ENCODE measurements around the gene GSX1.
"Not testable (repeated sequence)": the region's sequence is repeated elsewhere in the genome, so short reads cannot be mapped to it uniquely, and the experiment has no call there.

GSX1 gene

DNA sequence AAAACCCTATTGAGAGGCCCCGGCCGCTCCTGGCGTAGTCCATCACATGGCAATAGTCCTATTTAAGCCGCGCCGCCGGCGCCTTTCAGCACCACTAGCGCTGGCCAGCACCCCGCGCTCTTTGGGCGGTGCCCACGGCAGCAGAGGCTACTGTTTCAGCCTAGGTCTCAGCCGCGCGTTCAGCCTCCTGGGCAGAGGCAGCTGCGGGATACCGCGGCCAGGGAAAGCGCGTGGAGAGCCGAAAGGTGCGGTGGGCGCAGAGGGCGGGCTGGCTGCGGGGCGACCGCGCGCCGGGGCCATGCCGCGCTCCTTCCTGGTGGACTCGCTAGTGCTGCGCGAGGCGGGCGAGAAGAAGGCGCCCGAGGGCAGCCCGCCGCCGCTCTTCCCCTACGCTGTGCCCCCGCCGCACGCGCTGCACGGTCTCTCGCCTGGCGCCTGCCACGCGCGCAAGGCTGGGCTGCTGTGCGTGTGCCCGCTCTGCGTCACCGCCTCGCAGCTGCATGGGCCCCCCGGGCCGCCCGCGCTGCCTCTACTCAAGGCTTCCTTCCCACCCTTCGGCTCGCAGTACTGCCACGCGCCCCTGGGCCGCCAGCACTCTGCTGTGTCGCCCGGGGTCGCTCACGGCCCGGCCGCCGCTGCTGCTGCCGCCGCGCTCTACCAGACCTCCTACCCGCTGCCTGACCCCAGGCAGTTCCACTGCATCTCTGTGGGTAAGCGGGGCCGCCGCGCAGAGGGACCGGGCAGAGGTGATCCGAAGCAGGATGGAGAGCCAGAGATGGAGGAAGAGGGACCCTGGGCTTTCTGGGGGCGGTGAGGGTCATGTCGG lies at the start of gene GSX1:
Gene GSX1, plus strand, starts transcription at position 91 of the 826 bp plus-strand sequence. Its CDS starts 208 bp downstream, at position 299.
- peak; percentile 27 for DNase-seq
- in situ Hi-C loops (cut with MboI; ENCODE audit: low pct_unique_long_range_greater_than_20kb, low sequenced_read_pairs), result no loop called here

DNA sequence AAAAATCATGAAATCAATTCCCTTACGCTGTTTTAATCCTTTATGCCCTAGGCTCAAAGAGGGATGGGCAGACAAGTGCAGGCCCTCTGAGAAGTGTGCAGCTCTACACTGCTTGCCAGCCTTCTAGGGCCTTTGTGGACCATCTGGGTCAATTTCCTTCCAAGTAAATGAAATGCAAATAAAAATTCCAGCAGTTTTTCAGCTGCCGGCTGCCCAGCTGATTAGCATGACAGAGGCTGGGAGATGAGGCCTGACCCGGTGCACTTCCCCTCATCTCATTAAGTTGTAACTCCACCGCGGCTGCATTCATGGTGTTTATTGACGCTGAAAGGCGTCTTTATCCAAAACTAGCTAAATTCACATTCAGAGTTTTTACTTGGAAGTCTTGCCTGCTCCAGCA lies 47.5 kb upstream of the GSX1 start:
- in situ Hi-C loops (cut with MboI; ENCODE audit: low pct_unique_long_range_greater_than_20kb, low sequenced_read_pairs), result no loop called here
- no peak for DNase-seq

DNA sequence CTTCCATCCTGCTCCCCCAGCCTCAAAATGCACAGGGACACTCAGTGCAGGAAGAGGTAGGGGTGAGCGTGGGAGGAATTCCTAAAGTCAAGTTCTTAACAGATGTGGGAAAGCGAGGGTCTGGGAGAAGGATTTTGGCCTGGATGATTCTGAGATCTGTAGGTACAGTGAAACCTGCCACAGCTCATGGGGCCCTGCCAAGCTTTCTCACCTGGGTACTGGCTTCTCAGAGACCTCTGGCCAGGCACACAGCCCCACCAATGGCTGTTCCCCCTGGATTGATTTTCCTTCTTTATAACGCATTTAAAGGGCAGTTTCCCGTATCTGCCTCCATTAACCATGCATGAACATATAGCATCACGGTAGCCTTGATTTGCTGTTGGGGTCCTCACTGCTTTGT lies 47.0 kb upstream of the GSX1 start:
- DNase-seq, result no peak
- in situ Hi-C loops (cut with MboI; ENCODE audit: low pct_unique_long_range_greater_than_20kb, low sequenced_read_pairs), result no loop called here

DNA sequence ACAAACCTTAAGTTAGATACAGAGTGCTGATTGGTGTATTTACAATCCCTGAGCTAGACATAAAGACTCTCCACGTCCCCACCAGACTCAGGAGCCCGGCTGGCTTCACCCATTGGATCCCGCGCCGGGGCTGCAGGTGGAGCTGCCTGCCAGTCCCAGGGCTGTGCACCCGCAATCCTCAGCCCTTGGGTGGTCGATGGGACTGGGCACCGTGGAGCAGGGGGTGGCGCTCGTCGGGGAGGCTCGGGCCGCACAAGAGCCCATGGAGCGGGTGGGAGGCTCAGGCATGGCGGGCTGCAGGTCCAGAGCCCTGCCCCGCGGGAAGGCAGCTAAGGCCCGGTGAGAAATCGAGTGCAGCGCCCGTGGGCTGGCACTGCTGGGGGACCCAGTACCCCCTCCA lies 44.1 kb upstream of the GSX1 start:
- DNase-seq; in situ Hi-C loops (cut with MboI; ENCODE audit: low pct_unique_long_range_greater_than_20kb, low sequenced_read_pairs): not testable (repeated sequence)

DNA sequence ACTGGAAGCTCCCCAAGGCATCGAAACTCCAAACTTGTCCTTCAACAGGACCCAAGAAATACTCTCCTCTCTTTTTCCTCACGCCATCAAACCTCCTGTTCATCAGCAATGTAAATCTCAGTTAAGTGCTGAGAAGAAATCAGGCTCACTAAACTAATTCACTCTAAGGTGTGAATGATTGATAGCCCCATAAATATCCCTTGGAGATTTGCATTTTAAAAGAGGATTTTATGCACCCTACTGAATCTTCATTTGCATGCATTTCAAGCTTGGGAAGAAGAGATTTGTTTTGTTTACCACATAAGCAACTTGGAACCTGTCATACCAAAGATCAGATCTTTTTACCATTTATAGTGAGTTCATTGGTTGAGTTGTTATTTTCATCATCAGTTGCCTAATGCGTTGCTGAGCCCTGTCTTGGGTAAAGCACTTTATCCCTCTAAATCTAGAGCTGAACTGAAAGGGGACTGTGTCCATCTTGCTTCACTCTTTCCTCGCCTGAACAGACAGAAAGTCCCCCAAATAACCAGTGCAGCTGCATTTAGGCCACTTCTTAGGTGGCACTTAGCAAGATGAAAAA lies 40.2 kb upstream of the GSX1 start:
- in situ Hi-C loops (cut with MboI; ENCODE audit: low pct_unique_long_range_greater_than_20kb, low sequenced_read_pairs), result no loop called here

DNA sequence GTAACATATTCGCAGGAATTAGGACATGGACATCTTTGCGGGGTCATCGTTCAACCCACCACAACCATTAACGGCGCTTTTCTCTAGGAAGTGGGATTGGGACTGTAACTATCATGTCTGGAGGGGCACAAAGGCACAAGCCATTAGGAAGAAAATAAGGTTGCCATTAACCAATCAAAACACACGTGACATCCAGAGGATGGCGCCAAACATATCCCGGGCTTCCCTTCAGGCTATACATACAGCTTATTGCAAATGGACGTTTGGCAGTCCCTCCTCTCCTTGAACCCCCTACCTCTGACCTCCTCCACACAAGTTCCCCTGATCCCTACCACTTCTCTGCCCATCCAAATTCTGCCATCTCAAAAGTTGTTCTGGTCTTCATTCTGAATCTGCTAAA lies 26.6 kb upstream of the GSX1 start:
- in situ Hi-C loops (cut with MboI; ENCODE audit: low pct_unique_long_range_greater_than_20kb, low sequenced_read_pairs), result no loop called here
- DNase-seq, result no peak

More for the DNA sequence above, 40.2 kb upstream of the GSX1 start:
- DNase-seq, result no peak

DNA sequence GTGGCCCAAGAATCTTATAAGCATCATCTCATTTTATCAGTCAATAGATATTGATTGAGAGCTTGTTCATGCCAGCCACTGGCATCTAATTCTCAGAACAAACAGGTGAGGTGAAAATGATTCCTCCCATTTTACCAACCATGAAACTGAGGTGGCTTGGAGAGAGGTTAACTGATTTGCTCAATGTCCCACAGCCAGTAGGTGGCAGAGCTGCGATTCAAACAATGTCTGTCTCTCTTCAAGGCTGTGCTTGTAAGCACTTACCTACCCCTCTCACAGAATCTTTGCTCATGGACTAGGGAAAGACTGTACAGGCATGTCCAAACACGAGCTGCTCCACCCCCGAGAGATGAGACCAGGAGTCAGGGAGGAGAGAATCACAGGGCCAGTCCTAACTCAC lies 21.5 kb upstream of the GSX1 start:
- in situ Hi-C loops (cut with MboI; ENCODE audit: low pct_unique_long_range_greater_than_20kb, low sequenced_read_pairs), result no loop called here
- peak; percentile 18 for DNase-seq

DNA sequence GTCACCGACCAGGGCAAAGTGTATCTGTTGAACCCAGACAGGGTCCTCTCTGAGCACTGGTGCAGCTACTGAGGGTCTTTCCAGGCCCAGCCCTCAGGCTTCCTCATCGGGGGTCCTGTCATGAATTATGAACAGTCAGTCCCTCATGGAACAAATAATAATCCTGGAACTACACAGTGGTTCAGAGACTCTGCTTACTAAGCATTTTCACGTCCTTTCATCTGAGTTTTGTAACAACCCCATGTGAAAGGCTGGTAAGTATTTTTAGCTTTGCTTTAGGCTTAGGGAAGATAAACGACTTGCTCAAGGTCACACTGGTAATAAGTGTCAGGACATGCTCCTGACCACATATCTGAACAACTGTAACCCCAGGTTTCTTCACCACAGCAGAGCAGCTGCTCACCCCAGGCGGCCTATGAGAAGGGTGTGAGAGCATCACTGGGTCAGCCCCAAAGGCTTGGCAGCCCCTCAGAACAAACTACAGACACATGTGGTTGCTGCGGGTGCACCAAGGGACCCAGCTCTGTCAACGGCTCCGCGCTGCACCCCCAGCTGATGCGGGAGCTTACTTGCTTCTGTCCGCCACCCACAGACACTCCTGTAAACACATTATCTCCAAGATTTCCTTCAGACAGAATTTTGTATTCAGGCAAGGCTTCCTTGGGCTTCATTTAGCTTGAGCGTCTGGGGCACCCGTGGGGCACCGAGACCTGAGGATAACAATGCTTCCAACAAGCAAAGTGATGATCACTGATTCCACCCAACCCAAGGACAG lies 19.4 kb upstream of the GSX1 start:
- DNase-seq, result no peak
- in situ Hi-C loops (cut with MboI; ENCODE audit: low pct_unique_long_range_greater_than_20kb, low sequenced_read_pairs), result no loop called here

DNA sequence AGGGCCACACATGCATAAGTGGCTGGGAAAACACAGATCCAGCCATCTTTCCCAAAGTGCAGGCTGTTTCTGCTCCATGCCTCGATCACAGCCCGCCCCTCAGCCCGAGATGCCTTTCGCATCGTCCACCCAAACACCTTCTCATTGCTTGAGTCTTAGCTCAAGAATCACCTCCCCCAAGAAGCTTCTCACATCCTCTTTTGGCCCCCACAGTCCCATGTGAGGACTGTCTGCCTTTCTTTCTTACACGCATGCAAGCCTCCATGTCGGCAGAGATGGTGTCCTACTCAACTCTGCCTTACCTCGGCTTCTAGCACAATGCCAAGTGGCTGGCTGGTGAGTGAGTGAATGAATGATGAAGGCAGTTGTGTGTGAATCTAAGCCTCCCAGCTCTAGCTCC lies 18.1 kb upstream of the GSX1 start:
- in situ Hi-C loops (cut with MboI; ENCODE audit: low pct_unique_long_range_greater_than_20kb, low sequenced_read_pairs), result no loop called here
- no peak for DNase-seq

DNA sequence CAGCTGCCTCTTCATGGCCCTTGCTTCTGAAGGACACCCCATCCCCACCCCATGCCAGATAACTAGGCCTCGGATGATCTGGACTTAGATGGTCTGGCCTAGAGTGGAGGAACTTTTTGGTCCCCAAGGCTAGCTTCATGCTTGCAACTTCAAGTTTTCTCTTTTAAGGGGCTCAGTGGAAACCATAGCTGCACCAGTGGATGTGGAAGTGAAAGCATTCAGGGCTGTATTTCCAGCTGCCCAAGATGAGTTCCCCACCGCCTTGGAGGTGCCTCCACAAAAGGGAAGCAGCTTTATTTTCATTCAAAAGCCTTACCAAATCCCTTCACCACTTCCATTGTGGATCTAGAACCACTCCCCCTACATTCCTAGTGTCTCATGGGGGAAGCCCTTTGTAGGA lies 17.6 kb upstream of the GSX1 start:
- DNase-seq, result no peak
- in situ Hi-C loops (cut with MboI; ENCODE audit: low pct_unique_long_range_greater_than_20kb, low sequenced_read_pairs), result no loop called here

DNA sequence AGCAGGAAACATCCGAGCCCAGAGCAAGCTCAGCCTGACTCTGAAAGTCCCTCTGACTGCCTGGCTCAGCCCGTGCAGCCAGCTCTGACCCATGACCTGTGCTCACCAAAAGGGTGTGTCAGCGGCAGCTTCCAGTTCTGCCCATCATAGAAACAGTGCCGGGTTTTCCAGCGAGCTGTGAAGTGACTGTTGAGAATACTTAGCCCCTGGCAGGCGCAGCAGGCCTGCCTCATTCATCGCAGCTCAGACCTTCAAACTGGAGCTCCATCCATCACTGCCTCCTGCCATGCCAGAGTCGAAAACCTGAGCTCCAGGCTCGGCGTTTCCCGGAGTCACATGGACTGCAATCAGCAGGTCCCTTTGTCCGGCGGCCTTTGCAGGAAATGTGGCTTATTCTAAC lies 16.3 kb upstream of the GSX1 start:
- in situ Hi-C loops (cut with MboI; ENCODE audit: low pct_unique_long_range_greater_than_20kb, low sequenced_read_pairs), result no loop called here
- no peak for DNase-seq

DNA sequence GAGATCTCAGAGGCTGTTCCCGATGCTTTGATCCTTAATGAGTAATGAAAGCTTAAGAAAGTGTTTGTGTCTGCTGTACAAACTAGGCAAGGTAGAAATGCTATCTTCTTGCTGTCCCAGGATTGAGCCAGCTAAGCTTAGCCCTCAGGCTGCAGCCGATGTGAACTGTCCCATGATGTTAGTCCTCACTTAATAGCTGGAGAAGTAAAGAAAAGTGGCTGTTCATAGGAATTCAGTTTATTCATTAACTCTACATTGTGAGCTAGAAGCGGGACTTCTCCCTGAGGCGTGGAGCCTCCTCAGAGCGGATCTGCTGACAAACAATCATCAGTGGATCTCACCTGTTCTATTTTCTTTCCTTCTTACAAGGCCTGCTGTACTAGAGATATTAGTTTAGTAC lies 10.1 kb upstream of the GSX1 start:
- DNase-seq, result no peak
- in situ Hi-C loops (cut with MboI; ENCODE audit: low pct_unique_long_range_greater_than_20kb, low sequenced_read_pairs), result no loop called here

DNA sequence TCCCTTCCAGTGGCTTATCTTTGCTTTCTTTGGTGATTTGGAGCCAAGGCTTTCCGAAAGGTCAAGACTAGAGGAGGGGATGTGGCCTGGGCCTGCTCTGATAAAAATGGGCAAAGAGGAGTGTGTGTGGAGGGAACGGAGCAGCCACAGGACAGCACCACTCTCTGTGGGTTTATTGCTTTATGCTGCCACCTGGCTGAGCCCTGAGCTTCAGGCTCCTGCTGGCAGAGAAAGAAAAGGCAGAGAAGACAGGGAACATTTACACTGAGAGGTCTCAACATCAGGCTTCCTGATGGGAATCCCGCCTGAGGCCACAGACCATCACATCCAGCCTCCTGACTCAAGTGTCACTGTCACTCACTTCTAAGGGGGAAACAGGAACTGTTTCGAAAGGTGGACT lies 9.2 kb upstream of the GSX1 start:
- in situ Hi-C loops (cut with MboI; ENCODE audit: low pct_unique_long_range_greater_than_20kb, low sequenced_read_pairs), result no loop called here

DNA sequence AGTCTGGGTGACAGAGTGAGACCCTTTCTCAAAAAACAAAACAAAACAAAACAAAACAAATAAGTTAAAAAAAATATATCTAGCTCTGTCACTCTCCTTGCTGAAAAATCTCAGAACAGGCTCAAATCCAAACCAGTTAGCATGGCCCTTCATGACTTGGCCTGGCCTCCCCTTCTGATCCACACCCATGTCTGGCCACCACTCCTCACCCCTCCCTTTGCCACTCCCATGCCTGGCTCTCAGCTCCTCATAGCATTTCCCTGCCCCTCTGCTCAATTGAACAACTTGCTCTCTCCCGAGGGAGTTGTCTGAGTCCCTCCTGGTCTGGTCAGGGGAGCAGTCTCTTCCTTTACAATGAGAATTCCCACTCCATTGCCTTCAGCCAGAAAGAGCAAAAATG lies 4.0 kb upstream of the GSX1 start:
- in situ Hi-C loops (cut with MboI; ENCODE audit: low pct_unique_long_range_greater_than_20kb, low sequenced_read_pairs), result no loop called here
- no peak for DNase-seq

More for the DNA sequence above, 9.2 kb upstream of the GSX1 start:
- no peak for DNase-seq

DNA sequence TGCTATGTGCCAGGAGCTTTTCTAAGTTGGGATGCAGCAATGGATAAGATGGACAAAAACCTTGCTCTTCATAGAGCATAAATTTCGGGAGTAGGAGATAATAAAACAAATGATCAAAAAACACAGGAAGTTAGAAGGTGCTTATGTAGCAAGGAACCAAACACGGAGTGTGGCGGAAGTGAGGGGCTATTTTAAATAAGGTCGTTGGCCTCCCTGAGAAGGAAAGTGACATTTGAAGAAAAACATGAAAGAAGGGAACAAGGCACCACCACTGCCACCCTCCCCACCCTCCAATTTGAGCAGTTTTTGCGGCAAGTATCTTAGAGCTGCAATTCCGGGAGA lies 3.2 kb upstream of the GSX1 start:
- DNase-seq, result no peak
- in situ Hi-C loops (cut with MboI; ENCODE audit: low pct_unique_long_range_greater_than_20kb, low sequenced_read_pairs), result no loop called here

DNA sequence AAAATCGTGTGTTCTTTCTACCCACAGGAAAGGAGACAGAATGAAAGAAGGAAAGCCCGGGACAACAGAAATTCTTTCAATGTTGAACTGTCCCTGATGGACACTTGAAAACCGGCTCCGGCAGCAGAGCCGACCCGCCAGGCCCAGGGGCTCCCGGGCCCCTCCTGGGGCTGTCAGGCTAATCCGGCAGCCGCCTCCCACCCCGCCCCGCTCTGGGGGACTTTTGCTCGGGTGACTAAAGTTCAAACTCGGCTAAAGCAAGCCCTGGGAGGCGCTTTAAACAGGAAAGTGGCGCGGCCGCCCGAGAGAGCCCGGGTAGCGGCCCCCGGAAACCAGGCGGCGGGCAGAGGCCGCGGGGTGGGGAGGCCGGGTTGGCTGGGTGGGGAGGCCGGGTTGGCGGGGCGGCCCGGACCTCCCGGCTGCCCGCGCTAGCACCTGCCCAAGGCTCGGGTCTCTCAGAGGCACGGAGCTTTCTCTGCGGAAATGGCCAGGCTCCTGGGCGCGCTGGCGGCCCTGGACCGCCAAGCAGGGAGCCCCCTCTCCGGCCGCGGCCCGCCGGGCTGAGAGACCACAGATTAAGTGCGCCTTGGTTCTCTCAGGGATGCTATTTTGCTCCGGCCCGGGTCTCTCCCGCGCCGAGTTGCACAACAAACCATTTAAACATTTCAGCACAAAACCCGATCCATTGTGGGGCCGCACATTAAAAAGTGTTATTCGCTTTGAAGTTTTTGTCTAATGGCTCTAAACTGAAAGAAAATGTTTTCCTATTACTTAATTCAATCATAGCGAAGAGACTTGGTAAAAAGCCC lies 2.6 kb upstream of the GSX1 start:
- in situ Hi-C loops (cut with MboI; ENCODE audit: low pct_unique_long_range_greater_than_20kb, low sequenced_read_pairs), result no loop called here
- DNase-seq, result no peak

DNA sequence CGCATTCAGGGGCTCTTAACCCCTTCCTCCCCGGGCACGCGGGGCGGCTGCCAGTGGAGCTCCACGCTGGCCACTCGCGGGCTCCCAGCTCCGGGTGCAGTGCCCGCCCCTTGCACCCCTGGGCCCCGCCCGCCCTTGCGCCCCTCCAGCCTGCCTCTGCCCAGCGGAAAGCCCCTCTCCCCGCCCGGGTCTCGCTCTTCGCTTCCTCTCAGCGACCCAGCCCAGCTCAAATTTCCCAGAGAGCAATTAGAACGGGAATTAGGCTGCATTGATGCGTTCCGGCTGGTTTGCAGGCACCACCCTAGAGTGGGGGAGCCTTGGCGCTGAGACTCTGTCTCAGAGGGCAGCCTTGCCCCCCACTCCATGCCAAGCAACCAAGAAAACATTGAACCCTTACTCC lies 1.8 kb upstream of the GSX1 start:
- in situ Hi-C loops (cut with MboI; ENCODE audit: low pct_unique_long_range_greater_than_20kb, low sequenced_read_pairs), result no loop called here
- no peak for DNase-seq

DNA sequence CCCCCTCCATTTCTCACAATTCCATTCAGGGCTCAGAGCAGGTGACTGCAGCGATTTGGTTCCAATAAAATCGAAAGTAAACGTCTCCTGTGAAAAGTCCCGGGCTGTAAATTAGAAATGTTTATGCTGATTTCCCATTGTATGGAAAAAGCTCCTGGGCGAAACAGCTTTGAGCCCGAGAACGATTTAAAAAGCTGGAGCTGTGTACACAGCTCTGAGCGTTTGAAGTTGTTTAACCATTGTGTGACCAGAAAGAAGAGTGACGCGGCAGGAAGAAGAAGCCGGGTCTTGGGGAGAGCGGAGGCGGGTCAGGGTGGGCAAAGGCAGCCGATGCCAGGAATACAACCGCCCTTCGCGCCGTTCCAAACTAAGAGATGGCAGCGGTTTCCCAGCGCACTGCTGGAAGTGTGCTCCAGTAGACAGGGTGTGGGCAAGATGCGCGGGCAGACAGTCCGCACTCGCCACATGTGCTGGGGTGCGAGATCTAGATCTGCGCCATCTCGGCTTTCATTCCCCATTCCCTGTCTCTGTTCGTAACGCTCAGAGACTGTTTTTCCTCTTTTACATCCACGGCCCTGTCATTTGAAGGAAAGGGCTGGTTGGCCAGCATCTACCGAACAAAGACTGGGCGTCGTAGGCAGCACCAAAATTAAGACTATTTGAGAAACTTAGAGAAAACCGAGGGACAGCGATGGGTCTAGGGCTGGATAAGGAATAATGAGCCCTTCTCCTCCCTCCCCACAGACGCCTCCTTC lies 960 bp upstream of the GSX1 start:
- in situ Hi-C loops (cut with MboI; ENCODE audit: low pct_unique_long_range_greater_than_20kb, low sequenced_read_pairs), result no loop called here
- DNase-seq, result no peak

DNA sequence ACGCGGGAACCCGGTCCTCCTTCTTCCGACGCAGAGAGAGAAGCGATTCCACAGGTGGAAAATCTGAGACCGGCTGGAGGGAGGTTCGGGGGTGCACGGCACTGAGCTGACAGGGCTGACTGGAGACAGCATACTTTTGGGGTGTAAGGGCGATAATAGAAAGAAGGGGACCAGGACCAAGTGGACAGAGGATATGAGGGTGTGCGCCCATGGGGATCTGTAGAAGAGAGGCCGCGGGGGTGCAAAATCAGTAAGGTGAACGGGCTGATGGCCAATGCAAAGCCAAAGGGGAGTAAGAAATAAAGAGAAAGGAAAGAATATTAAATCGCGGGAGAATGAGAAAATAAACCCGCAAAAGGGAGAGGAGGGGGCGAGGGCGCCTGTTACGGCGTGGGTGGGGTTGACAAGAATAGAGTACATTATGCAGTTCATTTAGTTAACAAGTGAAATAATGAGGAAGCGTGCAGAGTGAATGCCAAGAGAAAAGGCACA lies 336 bp upstream of the GSX1 start:
- in situ Hi-C loops (cut with MboI; ENCODE audit: low pct_unique_long_range_greater_than_20kb, low sequenced_read_pairs), result no loop called here
- DNase-seq, result no peak

Measured in KBM-7 (cell line).